ENCODE data around the gene RBM20. TPM values are rescaled to one million over a fixed set of nuclear protein-coding genes. Genes with fewer than 3 reads are reported as not detected.

The RBM20 gene
- total and polyA plus RNA-seq, 2 of the 4 experiments (the other 2 are of a cell fraction), result under 0.01 to 0.15 TPM

GRCh38 chr10:110811791-110812581 is 167.8 kb downstream of the RBM20 start:
- Histone ChIP-seq H4K91ac (ENCODE audit: insufficient read depth, low read depth, low read length) (no peak overlapping the region), H3K9me1 (ENCODE audit: insufficient read depth, low read length) (no peaks in the 10 kb centered on the region), H2BK120ac (ENCODE audit: low read depth, low read length) (no peak overlapping the region), H3K79me1 (ENCODE audit: low read depth in 1 of 2, low read length in 2 of 2) (no peaks in the 10 kb centered on the region), H3K4me2 (ENCODE audit: low read depth, low read length) (no peak overlapping the region), H4K20me1 (ENCODE audit: insufficient read depth, low read length) (no peaks in the 10 kb centered on the region), H3K27me3 (ENCODE audit: control insufficient read depth, insufficient read depth, low read length) (peaks cover 15% of the 10 kb centered on the region), H4K5ac (ENCODE audit: low read depth, low read length) (no peak overlapping the region), H3K56ac (ENCODE audit: extremely low read depth, insufficient read depth, low read length) (no peak overlapping the region), H2AK9ac (replicated peaks; ENCODE audit: low read depth, low read length, poor library complexity) (no peak overlapping the region), H3K18ac (ENCODE audit: low read depth, low read length) (no peak overlapping the region), H3K36me3 (ENCODE audit: control insufficient read depth, insufficient read depth, low read length) (no peaks in the 10 kb centered on the region), H3K23ac (ENCODE audit: low read depth, low read length) (no peak overlapping the region), H3K9me3 (ENCODE audit: control insufficient read depth, insufficient read depth, low read length) (no peaks in the 10 kb centered on the region), H3K4me1 (ENCODE audit: control insufficient read depth, insufficient read depth, low read length) (no peaks in the 10 kb centered on the region), H3K9ac (ENCODE audit: low read depth, low read length) (no peak overlapping the region), H3K4ac (ENCODE audit: low read depth, low read length) (no peak overlapping the region), H2AK5ac (ENCODE audit: low read depth, low read length) (no peak overlapping the region), H2BK5ac (ENCODE audit: low read depth, low read length, poor library complexity, severe bottlenecking) (no peak overlapping the region), H2BK15ac (ENCODE audit: low read depth, low read length) (no peak overlapping the region), H3K4me3 (ENCODE audit: insufficient read depth, low read depth, low read length) (no peak overlapping the region), H2BK20ac (ENCODE audit: low read depth, low read length) (no peak overlapping the region), H3K27ac (ENCODE audit: insufficient read depth, low read length) (no peak overlapping the region), H2AFZ (replicated peaks; ENCODE audit: low read length, poor library complexity) (no peak overlapping the region), H3K14ac (replicated peaks; ENCODE audit: low read depth, low read length) (no peak overlapping the region), H4K8ac (ENCODE audit: low read depth in 2 of 2, low read length in 2 of 2) (no peak overlapping the region)
- TF ChIP-seq SMC3 (IDR thresholded peaks at IDR 0.05; ENCODE audit: low read depth, low read length) (no peak), ELK1 (IDR thresholded peaks at IDR 0.05; ENCODE audit: borderline replicate concordance, low read depth, low read length) (no peak), NFE2L2 (IDR thresholded peaks at IDR 0.05; ENCODE audit: low read depth, low read length) (no peak), CEBPB (IDR thresholded peaks at IDR 0.05; ENCODE audit: low read depth, low read length) (no peak), CHD1 (IDR thresholded peaks at IDR 0.05; ENCODE audit: low read depth, low read length) (no peak), MAFK (IDR thresholded peaks at IDR 0.05; ENCODE audit: low read depth, low read length) (no peak), MAZ (IDR thresholded peaks at IDR 0.05; ENCODE audit: borderline replicate concordance, low read depth, low read length) (no peak), RCOR1 (IDR thresholded peaks at IDR 0.05; ENCODE audit: insufficient replicate concordance, low read length) (no peak), RAD21 (IDR thresholded peaks at IDR 0.05; ENCODE audit: low read length) (no peak), FOS (IDR thresholded peaks at IDR 0.05; ENCODE audit: low read depth, low read length) (no peak), MXI1 (IDR thresholded peaks at IDR 0.05; ENCODE audit: borderline replicate concordance, low read depth, low read length) (no peak), CTCF (conservative IDR thresholded peaks at IDR 0.05; ENCODE audit: low read depth, low read length) (no peak), BHLHE40 (IDR thresholded peaks at IDR 0.05; ENCODE audit: low read depth, low read length) (no peak), USF2 (IDR thresholded peaks at IDR 0.05; ENCODE audit: low read depth, low read length) (no peak), POLR2A (IDR thresholded peaks at IDR 0.05; ENCODE audit: low read depth, low read length) (no peak)
- DNase-seq (no peak), ATAC-seq (ENCODE audit: low read depth) (no peak)
- ChIA-PET CTCF (no interaction called here), POLR2A (ENCODE audit: unreplicated experiment) (no interaction called here)
- dilution Hi-C loops (cut with HindIII; ENCODE audit: low sequenced_read_pairs, unreplicated experiment) (no loop called here), in situ Hi-C loops (cut with MboI; ENCODE audit: low sequenced_read_pairs) (no loop called here), intact Hi-C loops (cut with micrococcal nuclease) (no loop called here)
- no TSS peak for BruUV-seq (replicated peaks)
- 100% methylated on average over 5 of the region's 23 CpGs; no CpG with 5 or more reads in 1 of the 2 experiments for WGBS, 2 experiments (ENCODE audit: extremely low coverage in 2 of 2, insufficient read length in 1 of 2)
